Inferior parietal cortex (tissue), 1 donor: ENCODE measurements around the gene ARID1B.

ENCODE experiments used
- DNase-seq: peaks from one replicate; pipeline ENCODE4 v3.0.0-alpha.2; 2016; ENCODE audit errors: extremely low spot score

The ARID1B gene

DNA sequence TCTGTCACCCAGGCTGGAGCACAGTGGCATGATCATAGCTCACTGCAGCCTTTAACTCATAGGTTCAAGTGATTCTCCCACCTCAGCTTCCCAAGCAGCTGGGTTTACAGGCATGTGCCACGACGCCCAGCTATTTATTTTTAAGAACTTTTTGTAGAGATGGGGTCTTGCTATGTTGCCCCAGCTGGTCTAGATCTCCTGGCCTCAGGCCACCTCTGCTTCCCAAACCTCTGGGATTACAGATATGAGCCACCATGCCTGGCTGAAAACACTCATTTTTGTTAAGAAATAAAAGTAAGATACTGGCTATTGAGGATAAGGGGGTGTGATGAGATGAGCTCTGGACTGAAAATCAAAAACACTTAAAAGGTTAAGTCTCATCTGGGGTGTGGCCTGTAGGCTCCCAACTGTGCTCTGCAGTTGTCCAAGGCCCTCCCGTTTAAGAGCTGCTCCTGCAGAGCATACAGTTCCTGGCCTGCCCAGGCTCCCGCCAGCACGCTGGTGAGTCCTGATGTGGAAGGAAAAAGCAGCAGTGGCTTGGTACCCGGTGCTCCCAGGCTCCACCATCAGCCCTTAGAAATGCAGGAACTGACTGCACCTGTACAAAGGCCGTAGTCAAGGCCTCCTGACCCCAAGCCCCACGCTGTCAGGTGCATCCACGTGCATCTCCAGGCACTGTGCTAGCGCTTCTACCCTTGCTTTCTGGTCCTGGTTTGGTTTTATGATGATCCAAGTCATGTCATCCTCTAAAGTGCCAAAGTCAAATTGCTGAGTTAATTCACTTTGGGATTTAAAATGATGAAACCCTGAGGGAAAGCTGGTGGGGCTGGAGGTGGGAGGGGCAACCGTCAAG lies 434.7 kb downstream of the ARID1B start:
- DNase-seq, result no peak

DNA sequence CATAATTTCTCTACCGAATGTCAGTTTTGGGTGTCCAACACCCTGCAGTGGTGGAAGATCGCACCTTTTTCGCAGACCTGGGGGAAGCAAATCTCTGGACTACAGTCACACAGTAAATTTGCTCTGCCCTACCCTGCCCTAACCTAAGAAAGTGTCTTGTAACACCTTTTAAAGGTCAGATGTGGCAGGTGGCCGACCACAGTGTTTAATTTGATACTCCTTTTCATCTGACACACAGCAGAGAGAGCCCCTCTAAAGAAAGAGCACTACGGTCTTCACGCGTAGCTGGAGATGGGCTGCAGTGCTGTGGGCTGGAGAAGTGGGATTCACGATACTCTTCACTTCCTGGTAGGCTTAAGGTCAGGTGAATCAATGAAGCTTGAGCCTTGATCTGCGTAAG lies 436.2 kb downstream of the ARID1B start:
- no peak for DNase-seq

DNA sequence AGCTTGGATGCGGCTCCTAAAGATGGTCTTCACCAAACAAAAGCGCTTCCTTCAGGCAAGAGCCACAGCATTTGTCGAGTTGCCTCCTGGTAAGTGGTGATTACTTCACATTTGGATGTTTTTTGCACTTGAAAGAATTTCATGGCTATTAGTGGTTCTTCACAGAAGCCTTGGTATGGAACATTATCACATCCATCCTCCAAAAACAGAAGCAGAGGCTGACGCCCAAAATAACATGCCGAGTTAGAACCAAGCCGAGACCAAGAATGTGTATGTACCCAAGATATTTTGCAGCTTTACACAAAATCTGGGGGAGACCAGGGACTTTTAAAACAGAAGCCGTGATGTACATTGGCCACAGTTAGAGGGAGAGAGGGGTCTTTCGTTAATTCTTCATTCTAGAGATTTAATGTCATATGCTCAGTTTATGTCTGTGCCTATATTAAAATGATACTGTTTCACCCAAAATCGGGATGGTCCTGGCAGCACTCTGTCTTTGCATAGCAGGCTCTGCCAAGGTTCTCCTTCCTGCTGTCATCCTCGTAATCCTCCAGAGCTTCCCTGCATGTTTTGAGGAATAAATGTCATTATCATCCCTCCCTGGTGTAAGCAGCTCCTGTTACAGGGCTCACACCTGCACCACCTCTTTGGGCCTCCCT lies 436.9 kb downstream of the ARID1B start:
- DNase-seq, result peak; percentile 66

DNA sequence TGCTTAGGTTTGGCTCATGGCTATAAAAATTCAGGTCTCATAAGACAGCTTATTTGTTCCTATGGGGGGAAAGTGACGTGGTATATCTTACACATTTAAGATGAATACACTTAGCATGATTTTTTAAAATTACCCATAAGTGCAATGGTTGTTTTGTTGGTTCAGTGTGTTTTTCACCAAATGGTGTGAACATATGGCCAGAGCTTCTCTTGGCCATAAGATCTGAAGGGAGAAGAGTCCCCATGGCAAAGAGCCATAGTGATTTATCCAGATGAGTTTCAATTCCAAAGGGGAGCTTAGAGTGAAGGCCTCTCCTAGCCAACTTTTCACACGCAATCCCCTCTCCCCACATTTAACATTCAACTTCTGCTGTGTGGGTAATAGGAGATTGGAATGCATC lies 438.5 kb downstream of the ARID1B start:
- peak; percentile 65 for DNase-seq

DNA sequence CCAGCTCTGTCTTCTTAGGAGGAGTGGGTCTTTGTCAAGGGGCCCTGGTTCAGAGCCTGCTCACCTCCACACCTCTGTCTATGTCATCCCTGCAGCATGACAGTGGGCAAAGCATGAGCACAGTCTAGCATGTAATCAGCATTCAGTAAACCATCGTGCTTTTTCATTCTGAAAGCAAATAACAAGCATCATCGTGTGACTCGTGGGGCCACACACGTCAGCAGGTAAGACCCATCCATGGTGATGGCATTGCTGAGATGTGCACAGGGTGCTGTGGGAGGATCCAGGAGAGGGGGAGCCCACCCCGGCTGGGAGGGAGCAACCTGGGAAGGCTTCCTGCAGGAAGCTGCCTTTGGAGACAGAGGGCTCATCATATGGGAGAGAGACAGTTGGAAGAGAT lies 439.4 kb downstream of the ARID1B start:
- DNase-seq, result no peak

DNA sequence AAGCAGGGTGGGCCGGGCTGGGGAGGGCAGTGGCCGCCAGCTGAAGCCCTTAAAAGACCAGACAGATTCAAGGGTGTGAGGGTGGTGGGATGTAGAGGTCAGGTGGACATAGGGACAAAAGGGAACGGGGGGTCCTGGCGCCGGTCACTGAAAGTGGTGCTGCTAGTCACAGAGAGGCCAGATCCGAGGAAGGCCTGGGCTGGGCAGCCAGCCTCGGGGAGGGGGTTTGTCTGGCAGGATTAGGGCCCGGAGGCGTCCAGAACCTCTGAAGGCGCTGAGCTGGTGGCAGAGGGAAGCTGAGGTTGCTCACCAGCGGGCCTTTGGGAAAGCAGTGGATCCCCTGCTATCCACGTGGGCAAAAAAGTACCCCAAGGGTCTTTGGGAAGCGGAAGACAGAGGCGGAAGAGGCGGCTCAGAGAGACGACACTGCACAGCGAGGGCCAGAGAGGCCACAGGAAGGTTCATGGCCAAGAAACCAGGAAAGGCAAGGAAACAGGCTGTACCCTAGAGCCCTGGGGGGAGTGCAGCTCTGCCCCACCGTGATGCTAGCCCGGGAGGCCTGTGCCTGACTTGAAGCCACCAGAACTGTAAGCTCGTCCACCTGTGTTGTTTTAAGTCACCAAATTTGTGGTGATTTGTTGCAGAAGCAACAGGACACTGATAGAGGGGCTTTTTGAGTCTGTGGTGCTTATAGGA lies 440.2 kb downstream of the ARID1B start:
- no peak for DNase-seq

DNA sequence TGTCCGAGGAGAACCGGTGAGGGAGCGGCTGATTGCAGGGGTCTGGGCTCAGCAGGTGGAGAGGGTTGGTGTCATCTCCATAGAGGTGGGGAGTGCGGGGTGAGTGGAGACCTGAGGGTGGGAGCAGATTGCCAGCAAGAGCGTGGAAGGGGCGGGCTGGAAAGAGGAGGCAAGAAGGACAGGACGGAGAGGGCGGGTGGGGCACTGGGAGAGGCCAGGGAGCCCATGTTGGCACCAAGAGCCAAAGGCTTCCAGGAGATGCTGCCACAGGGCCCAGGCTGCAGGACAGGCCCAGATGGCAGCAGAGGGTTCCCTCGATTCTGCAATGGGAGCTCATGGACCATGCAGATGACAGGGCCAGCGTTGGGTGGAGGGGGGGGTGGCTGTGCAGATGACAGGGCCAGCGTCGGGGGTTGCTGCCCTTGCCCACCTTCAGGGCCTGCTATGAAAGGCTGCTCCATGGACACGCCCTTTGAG lies 440.8 kb downstream of the ARID1B start:
- no peak for DNase-seq

DNA sequence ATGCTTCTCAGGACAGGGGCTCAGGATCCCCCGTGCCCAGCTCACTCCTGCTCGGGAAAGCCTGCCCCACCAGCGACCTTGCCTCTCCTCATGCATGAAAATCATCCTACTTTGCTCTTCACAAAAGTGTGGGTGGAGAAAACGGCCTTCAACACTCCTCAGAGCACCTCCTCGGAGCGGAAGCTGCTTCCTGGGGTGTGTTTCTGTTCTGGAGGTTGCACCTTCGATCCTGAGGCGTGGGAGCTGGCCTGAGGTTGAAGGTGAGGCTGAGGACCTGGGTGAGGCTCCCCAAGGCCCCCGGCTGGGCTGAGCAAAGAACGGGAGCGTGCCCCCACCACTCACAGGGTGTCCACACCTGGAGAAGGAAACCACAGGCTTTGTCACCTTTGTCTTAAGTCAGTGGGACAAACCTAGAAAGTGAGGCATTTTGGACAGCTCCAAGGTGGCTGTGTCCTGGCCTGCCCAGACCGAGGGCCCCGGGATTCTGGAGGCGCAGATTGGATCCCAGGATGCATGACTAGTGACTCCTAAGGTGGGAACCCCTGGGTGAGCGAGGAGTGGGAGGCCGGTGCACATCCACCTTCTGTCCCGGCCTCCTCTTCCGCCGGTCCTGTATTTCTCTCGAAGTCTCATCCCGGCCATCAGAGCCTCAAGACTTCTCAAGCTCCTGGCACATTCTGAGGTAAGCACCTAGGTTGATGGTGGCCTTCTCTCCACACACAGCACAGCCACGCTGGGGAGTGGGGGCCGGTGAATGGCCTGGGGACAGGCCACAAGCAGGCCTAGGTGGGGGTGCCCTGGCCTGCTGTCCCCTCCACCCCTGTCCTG lies 441.4 kb downstream of the ARID1B start:
- no peak for DNase-seq

DNA sequence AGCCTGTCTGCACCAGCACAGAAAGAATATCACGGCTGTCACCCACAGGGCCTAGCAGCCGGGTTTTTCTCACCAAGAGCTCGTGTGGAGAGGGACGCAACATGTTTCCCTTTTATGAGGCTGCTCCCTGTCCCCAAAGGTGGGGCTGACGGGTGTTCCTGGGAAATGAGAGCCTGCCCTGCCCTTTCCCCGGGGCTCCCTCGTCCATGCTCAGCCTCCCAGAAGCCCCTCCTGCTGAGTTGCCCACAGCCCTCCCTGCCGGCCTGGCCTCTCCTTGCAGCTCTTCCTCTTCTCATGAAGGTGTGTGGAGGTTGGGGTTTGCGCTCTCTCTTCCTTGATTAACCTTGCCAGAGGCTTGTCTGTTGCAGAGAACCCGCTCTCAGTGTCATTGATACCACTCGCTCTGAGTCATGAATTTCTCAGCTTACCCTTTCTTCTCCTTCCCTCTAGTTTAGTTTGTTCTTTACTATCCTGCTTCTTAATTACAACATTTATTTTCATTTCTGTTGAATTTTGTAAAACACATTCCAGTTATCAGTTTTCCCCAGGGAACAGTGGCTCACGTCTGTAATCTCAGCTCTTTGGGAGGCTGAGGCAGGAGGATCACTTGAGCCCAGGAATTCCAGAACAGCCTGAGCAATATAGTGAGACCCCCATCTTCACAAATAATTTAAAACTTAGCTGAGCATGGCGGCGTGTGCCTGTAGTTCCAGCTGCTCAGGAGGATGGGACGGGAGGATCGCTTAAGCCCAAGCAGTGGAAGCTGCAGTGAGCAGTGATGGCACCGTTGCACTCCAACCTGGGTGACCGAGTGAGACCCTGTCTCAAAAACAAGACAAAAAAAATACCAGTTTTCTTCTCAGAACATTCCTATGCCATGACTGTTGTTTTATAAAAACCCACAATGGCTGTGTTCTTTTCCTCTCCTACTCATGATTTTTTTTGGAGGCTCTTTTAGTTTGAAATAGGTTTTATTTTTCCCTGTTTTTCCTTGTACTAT lies 442.3 kb downstream of the ARID1B start:
- DNase-seq, result no peak

DNA sequence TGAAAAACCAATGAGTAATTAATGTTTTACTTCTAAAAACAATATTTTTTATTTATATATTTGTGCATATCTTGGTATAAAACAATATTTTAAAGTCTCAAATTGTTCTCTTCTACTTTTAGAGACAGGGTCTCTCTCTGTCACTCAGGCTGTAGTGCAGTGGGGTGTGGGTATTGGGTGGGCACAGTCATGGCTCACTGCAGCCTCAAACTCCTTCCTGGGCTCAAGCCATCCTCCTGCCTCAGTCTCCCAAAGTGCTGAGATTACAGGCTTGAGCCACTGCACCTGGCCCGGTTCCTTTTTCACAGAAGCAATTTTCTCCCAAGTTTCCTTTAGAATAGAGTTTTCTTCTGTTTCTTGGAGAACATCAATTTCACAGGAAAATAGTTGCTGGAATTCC lies 443.3 kb downstream of the ARID1B start:
- no peak for DNase-seq

DNA sequence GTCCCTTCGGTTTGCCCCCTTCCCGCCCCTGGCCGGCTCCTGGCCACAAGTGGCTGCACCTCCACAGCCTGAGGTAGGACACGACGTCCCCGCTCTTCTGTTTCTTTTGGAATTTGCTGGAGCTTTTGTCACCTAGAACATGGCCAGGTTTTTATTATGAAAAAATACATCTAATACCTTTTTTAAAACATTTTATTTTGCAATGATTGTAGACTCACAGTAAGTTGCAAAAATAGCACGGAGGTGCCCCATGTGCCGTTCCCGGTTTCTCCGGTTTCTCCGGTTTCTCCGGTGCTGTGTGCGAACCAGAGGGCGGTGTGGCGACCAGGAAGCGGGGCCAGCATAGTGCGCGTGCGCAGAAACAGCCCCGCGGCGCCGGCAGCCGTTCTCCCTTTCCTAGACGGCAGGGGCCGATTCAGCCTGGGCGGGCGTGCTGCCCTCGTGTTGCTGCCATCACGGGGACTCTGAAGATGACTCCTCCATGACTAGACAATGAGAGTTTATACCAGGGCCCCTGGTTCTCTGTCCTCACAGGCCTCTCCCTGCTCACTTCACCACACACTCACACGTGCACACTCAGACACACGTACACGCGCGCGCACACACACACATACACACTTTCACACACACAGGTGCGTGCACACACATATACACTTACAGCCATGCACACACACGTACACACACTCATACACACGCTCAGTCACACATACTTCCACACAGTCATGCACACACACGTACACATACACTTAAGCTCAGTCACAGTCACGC lies 444.1 kb downstream of the ARID1B start:
- DNase-seq, result peak; percentile 72

DNA sequence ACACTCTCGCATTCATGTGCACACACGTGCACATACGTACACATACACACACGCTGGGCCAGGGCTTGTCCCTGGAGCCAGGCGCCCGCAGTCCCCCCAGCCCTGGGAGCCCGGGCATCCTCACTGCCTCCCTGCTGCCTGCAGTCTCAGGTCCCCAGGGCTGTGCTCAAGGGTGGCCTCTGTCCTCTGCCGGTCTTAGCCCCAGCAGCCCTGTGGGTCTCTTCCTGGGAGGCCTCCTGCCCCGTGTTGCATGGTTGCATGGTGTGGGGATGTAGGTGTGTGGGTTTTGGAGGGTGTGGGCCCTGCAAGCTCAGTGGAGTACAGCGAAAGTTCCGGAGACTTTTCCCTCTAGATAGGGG lies 444.6 kb downstream of the ARID1B start:
- DNase-seq, result no peak

DNA sequence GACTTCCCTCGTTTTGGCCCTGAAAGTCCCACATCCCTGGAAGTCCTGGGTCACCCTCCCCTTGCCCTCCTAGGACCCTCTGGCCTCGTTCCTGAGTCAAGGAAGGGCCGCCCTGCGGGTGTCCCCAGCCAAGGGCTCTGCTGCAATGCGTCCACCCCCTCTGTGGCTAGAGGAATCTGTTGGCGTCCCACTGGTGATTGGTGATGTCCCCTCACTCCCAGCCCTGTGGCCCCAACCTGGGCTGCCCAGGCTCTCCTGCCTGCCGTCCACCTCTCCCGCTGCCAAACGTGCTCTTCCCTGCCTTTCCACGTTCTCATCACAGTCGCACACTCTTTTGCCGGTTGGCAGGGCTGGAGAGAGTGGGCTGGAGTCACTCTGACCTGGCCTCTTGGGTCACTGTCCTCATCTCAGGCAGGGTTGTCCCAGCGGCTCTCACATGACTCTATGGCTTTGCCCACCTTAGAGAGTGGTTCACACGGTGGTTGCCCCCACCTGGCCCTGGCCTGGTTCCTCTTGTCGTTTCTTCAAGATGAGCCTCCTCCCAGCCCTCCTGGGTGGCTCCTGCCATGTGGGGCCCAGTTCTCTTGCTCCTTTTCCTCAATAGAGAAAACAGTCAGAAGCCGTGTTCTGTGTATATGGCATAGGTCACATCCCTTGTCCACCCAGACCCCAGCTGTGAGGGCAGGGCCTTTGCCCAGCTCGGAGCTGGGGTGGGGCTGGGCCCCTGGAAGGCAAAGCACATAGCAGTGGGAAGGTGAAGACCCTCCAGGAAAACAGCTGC lies 445.2 kb downstream of the ARID1B start:
- no peak for DNase-seq

DNA sequence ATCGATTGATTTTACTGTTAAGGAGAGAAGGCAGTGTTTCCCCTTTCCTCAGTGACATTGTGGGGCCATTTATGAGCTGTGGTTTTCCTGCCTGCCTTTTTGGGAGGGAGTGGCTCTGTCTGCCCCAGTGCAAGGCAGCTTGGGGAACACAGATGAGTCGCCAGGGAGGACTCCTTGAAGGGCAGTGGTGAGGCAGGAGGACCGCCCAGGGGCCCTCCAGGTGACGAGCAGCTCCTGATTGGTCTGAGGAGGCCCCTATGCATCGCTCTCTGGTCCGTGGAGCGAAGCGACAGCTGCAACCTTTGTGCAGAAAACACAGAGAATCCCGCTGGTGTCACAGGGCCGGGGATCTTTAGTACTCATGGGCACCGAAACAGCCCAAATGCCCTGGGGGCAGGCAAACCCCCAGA lies 445.8 kb downstream of the ARID1B start:
- DNase-seq, result no peak

DNA sequence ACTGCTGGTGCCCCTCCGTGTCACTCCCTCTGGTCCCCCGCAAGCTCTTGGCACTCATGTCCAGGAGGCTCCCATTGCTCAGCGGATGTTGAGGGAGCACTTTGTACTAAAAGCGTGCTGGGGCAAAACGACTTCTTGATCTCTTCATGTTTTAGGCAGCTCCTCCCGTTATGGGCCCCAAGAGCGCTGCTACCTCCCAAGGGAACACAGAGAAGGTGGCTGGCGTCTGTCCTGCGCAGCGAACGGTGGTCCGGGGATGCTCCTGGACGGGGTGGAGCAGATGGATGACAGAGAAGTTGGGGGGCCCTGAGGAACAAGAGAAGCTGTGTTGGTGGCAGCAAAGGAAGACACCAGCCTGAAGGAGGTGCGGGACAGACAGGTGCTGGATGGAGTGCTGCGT lies 446.3 kb downstream of the ARID1B start:
- DNase-seq, result no peak

DNA sequence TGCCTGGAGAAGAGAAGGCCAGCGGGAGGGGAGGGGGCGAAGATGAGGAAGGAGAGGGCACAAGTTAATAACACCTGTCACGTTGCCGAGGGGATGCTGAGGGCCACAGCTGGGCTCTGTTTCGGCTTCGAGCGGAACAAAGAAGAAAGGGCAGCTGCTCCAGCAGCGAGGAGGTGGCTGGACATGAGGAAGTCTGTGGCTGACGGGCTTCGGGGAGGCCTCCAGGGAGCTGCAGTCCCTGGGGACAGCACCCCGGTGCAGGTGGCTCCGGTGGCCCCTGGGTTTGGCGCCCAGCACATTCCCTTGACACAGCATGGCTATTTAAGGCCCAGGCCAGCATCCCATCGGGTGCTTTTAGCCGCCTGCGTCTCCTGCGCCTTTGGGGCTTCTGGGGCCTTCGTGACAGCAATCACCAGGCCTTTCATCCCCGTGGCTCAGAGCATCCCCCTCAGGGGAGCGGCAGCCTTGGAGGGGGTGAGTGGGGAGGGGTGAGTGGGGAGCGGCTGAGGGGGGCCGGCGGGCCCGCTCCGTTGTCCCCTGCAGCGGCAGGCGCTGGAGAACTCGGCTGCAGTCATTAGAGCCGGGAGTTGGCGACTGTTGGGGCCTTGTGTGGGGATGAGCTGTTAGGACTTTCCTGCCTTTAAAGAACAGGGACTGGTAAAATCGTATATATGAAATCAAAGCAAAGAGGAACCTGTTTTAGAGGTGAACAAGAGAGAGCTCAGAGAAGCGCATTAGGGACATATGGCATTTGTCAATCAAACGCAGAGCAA lies 447.2 kb downstream of the ARID1B start:
- DNase-seq, result no peak

DNA sequence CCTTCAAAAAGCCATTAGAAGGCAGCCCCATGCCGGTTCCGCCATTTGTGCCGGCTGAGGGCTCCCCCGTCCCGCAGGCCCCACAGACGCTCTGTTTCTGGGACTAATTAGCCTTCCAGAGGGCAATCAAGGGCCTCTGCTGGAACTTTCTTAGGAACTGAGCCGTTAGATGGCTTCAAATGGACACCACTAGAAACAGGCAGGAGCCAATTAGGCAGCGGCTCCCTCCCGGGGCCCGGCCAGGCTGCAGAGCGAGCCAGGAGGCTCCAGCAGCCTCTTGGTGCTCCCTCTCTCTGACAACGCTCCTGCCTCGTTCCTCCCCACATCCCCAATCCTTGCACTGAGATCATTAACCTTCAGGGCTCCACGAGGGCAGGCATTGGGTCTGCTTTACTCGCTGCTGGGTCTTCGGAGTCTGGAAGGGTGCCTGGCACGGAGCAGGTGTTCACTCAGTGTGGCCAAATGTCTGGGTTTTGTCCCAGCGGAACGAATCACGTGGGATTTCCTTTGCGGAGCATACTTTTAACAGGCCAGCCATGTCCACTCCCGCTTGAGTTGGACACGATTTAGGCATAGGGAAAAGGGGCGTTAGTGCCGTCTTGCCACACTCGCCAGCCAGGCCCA lies 447.9 kb downstream of the ARID1B start:
- no peak for DNase-seq

DNA sequence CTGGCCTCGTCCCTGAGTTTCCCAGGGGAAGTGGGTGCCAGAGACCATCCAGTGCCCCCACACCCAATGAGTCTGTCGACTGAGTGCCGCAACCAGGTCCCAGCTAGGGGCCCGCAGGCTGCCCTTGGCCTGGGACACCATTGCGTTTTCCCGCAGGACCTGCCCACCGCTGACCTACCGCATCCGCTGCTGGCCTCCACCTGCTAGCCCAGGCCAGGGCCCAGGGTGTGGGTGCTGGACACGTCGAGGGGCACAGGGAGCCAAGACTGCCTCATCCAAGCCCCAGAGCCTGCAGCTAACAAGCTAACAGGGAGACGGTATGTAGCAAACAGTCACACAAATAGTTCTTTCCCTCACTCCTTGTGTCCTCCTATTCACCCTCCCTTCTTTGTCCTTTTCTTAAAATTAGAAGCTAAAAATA lies 448.4 kb downstream of the ARID1B start:
- DNase-seq, result no peak
